ENCODE data around the gene IER2. TPM values are rescaled to one million over a fixed set of nuclear protein-coding genes. Genes with fewer than 3 reads are reported as not detected.

IER2 gene
- total and polyA plus RNA-seq, 9 of the 15 experiments (the other 6 are each of a cell fraction or from before 2014, with no cell fraction given) = 4.5 to 205 (median 23.7) TPM

GRCh38 chr19:13152974-13153568, 2.9 kb downstream of the IER2 start (continued):
- no peak for TF ChIP-seq CUX1 (CRISPR knock-in tag; IDR thresholded peaks at IDR 0.05)
- no peak for TF ChIP-seq E2F1 (CRISPR knock-in tag; IDR thresholded peaks at IDR 0.05)
- TF ChIP-seq ZNF766 (CRISPR knock-in tag; conservative IDR thresholded peaks at IDR 0.05) = 0 out of 2 replicates have a peak, but pooled peaks have one; percentile 28
- no peak for TF ChIP-seq POLR3A (IDR thresholded peaks at IDR 0.05; ENCODE audit: borderline replicate concordance, extremely low read depth, insufficient read depth, insufficient read length)
- peak; percentile 64 for TF ChIP-seq HMGN3 (IDR thresholded peaks at IDR 0.05; ENCODE audit: borderline replicate concordance, extremely low read depth, insufficient read length, low read depth, low read length)
- TF ChIP-seq ZNF408 (CRISPR knock-in tag; IDR thresholded peaks at IDR 0.05; ENCODE audit: low read depth) = no peak
- TF ChIP-seq, protein P1, sequence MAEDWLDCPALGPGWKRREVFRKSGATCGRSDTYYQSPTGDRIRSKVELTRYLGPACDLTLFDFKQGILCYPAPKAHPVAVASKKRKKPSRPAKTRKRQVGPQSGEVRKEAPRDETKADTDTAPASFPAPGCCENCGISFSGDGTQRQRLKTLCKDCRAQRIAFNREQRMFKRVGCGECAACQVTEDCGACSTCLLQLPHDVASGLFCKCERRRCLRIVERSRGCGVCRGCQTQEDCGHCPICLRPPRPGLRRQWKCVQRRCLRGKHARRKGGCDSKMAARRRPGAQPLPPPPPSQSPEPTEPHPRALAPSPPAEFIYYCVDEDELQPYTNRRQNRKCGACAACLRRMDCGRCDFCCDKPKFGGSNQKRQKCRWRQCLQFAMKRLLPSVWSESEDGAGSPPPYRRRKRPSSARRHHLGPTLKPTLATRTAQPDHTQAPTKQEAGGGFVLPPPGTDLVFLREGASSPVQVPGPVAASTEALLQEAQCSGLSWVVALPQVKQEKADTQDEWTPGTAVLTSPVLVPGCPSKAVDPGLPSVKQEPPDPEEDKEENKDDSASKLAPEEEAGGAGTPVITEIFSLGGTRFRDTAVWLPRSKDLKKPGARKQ (CRISPR knock-in tag; IDR thresholded peaks at IDR 0.05) = no peak
- TF ChIP-seq MCM2 (IDR thresholded peaks at IDR 0.05; ENCODE audit: low read depth) = no peak
- TF ChIP-seq, protein P2, sequence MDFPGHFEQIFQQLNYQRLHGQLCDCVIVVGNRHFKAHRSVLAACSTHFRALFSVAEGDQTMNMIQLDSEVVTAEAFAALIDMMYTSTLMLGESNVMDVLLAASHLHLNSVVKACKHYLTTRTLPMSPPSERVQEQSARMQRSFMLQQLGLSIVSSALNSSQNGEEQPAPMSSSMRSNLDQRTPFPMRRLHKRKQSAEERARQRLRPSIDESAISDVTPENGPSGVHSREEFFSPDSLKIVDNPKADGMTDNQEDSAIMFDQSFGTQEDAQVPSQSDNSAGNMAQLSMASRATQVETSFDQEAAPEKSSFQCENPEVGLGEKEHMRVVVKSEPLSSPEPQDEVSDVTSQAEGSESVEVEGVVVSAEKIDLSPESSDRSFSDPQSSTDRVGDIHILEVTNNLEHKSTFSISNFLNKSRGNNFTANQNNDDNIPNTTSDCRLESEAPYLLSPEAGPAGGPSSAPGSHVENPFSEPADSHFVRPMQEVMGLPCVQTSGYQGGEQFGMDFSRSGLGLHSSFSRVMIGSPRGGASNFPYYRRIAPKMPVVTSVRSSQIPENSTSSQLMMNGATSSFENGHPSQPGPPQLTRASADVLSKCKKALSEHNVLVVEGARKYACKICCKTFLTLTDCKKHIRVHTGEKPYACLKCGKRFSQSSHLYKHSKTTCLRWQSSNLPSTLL (IDR thresholded peaks at IDR 0.05) = no peak
- no peak for TF ChIP-seq ZBTB34 (CRISPR knock-in tag; IDR thresholded peaks at IDR 0.05)
- TF ChIP-seq SNAPC5 (CRISPR knock-in tag; IDR thresholded peaks at IDR 0.05) = no peak
- no peak for TF ChIP-seq ZNF134 (CRISPR knock-in tag; conservative IDR thresholded peaks at IDR 0.05)
